NCI-H1436 (cell line): ENCODE results near the gene GRXCR1.

Experiments used
- DNase-seq: peaks from one replicate; lab custom pipeline; 2025; lab: John Stamatoyannopoulos, UW

GRXCR1 gene

GRCh38 chr4:42892413-42892812 is at the start of gene GRXCR1:
TSS of gene GRXCR1 (plus strand) at chr4:42892713. CDS start at chr4:42893267, 554 bp downstream.
- DNase-seq, result no peak

GRCh38 chr4:42843694-42844093 is 48.8 kb upstream of the GRXCR1 start:
- no peak for DNase-seq

GRCh38 chr4:42844422-42845070 is 48.0 kb upstream of the GRXCR1 start:
- DNase-seq, result no peak

- no peak for DNase-seq
These were observed 46.9 kb upstream of the GRXCR1 start for GRCh38 chr4:42845586-42845985.

GRCh38 chr4:42855779-42856178 is 36.7 kb upstream of the GRXCR1 start:
- DNase-seq, result peak; percentile 5

GRCh38 chr4:42865572-42866189 is 26.8 kb upstream of the GRXCR1 start:
- DNase-seq, result peak; percentile 47

GRCh38 chr4:42871261-42871660 is 21.3 kb upstream of the GRXCR1 start:
- no peak for DNase-seq

GRCh38 chr4:42871671-42872290 is 20.7 kb upstream of the GRXCR1 start:
- DNase-seq, result no peak

- no peak for DNase-seq
These were observed 13.7 kb upstream of the GRXCR1 start for GRCh38 chr4:42878863-42879262.

- no peak for DNase-seq
These were observed 11.3 kb upstream of the GRXCR1 start for GRCh38 chr4:42881253-42881652.

- no peak for DNase-seq
These were observed 869 bp upstream of the GRXCR1 start for GRCh38 chr4:42891644-42892043.

GRCh38 chr4:42895452-42895851 is 2.9 kb downstream of the GRXCR1 start:
- no peak for DNase-seq

GRCh38 chr4:42904986-42905385 is 12.5 kb downstream of the GRXCR1 start:
- DNase-seq, result no peak

- no peak for DNase-seq
These were observed 13.1 kb downstream of the GRXCR1 start for GRCh38 chr4:42905591-42905990.

- no peak for DNase-seq
These were observed 13.8 kb downstream of the GRXCR1 start for GRCh38 chr4:42906341-42906740.

GRCh38 chr4:42906891-42907759 is 14.6 kb downstream of the GRXCR1 start:
- no peak for DNase-seq

GRCh38 chr4:42910459-42910858 is 17.9 kb downstream of the GRXCR1 start:
- DNase-seq, result no peak

- DNase-seq, result no peak
These were observed 22.4 kb downstream of the GRXCR1 start for GRCh38 chr4:42914937-42915336.

- DNase-seq, result no peak
These were observed 23.0 kb downstream of the GRXCR1 start for GRCh38 chr4:42915484-42915883.

- no peak for DNase-seq
These were observed 24.8 kb downstream of the GRXCR1 start for GRCh38 chr4:42917296-42917695.

GRCh38 chr4:42923431-42923830 is 30.9 kb downstream of the GRXCR1 start:
- no peak for DNase-seq

GRCh38 chr4:42925921-42926320 is 33.4 kb downstream of the GRXCR1 start:
- DNase-seq, result no peak

GRCh38 chr4:42927946-42928345 is 35.4 kb downstream of the GRXCR1 start:
- no peak for DNase-seq
